Lung microvascular endothelial cell (primary cell): Measurements from ENCODE around the gene HOATZ. TPM values are rescaled to one million over a fixed set of nuclear protein-coding genes. Genes with fewer than 3 reads are reported as not detected.

Experiments used
- DNase-seq, 2 donors: peaks; one replicate each; pipeline versions ENCODE4 v3.0.0 to v3.0.0-alpha.2; 2010; ENCODE audit warnings: low read depth in 2 of 2
- total RNA-seq: library from RNA; depleted of rRNA; stranded (reverse); fragments of >200 nt; gene quantifications from 2 replicates; pipeline ENCODE4 v1.2.1, GENCODE V29; 2014

The HOATZ gene
- total RNA-seq, 1 donor from 2014 or later, result not detected

DNA sequence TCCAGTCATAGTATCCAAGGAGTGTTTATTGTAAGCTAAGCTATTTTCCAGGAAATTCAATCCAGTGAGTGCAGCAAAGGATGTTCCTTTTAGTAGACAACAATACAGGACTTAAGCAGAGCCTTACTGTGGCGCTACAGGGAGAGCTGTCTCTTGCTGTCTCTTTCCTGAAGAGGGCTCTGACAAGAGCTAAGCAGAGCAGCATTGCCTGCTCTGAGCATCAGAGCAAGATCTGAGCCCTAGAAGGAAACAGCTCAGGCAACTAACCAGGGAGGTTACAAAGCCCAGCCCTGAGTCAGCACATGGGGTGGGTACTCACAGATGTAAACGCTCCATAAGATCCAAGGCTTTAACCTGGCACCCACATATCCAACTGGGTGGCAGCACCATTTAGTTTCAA lies 33.9 kb downstream of the HOATZ start:
- no peak for DNase-seq

- DNase-seq, result no peak
These were observed 34.8 kb downstream of the HOATZ start for GRCh38 chr11:111549196-111549868.

DNA sequence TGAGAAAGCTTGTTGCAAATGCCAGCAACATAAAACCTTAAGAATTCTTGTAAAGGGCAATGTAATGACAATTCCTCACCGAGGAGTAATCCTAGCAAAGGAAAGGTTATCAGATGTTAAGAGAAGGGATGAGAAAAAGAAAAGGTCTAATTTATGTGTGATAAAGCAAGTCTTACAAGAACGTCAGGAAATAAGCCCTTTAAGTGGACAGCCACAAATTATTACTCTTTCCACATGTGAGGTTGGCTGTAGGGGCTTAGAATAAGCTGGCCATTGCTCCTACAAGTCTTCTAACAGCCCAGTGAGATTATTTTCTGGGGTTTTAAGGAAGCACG lies 35.3 kb downstream of the HOATZ start:
- DNase-seq, result no peak

DNA sequence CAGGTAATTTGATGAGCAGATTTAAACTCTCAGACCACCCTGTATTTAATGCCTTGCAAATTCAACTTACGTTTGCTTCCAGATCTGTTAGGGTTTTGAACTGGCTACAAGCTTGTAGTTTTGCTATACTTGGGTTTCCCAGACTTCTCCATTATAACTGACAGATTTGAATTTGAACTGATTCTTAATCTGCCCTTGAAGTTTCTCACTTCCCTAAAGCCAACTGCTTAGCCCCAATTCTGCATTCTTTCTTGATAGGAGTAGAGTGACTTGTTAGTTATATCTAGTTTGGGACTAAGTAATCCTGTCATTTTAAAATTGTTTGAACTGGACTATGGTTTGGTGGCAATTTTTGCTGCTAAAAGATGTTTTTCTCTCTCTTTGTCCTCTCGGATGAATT lies 35.7 kb downstream of the HOATZ start:
- DNase-seq, result no peak

GRCh38 chr11:111554532-111554931 lies 40.0 kb downstream of the HOATZ start:
- DNase-seq, result no peak

- no peak for DNase-seq
These were observed 40.7 kb downstream of the HOATZ start for GRCh38 chr11:111555255-111555654.

GRCh38 chr11:111557425-111558111 lies 43.0 kb downstream of the HOATZ start:
- DNase-seq, result no peak

- DNase-seq, result peak; percentile 29 to 38
These were observed 45.4 kb downstream of the HOATZ start for GRCh38 chr11:111559800-111560464.

DNA sequence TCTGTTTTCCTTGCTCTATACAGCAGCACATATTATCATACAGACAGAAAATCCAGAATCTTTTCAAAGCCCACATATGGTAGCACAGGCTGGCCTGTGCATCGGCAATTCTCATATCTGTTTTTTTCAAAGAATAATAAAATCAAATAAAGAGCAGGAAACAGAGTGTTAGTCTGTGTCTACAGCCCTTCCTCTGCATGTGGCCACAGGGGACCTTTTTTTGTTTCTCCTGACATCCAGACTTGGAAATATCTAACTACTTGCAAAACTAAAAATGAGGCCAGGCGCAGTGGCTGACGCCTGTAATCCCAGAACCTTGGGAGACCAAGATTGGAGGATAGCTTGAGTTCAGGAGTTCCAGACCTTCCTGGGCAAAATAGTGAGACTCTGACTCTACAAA lies 46.2 kb downstream of the HOATZ start:
- peak in 1 of 2 donors; percentile 65 for DNase-seq

GRCh38 chr11:111561306-111561705 lies 46.7 kb downstream of the HOATZ start:
- no peak for DNase-seq

GRCh38 chr11:111561791-111562325 lies 47.3 kb downstream of the HOATZ start:
- DNase-seq, result peak in 1 of 2 donors; percentile 33

- no peak for DNase-seq
These were observed 48.3 kb downstream of the HOATZ start for GRCh38 chr11:111562692-111563389.

GRCh38 chr11:111565114-111565720 lies 50.6 kb downstream of the HOATZ start:
- DNase-seq, result peak; percentile 67 to 86

DNA sequence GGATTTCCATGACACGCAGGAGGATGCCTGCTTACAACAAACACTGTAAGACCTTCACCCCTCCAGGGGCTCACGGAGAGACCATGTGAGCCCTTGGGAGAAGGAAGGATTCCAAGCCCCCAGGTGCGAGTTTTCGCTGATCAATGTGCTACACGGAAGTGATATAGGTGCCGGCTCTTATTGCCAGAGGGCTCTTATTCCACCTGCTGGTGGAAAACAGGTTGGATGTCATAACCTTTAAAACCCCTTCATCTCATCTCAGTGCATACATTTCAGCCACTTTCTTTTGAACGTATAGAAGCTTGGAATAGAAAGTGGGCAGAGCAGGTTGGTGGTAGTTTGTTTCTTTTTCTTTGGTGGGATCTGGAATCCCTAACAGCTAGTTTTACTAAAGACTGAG lies 51.7 kb downstream of the HOATZ start:
- no peak for DNase-seq

DNA sequence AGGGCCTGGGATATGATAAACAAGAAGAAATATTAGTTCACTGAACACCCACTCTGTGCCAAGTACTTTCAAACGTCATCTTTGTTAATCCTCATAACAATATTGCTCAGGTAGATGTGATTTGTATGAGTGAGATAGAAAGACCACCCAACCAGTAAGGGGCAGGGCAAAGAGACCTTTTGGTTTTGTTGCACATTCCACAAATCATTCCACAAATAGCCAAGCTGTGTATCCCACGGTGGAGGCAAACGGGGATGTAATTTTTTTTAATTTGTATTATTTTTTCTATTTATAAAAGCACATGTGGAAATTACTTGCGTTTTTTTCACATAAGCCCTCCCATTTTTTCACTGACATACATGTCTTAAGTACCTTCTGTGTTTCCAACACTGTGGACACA lies 54.9 kb downstream of the HOATZ start:
- no peak for DNase-seq

- no peak for DNase-seq
These were observed 56.2 kb downstream of the HOATZ start for GRCh38 chr11:111570796-111571195.

- no peak for DNase-seq
These were observed 57.4 kb downstream of the HOATZ start for GRCh38 chr11:111571829-111572501.

DNA sequence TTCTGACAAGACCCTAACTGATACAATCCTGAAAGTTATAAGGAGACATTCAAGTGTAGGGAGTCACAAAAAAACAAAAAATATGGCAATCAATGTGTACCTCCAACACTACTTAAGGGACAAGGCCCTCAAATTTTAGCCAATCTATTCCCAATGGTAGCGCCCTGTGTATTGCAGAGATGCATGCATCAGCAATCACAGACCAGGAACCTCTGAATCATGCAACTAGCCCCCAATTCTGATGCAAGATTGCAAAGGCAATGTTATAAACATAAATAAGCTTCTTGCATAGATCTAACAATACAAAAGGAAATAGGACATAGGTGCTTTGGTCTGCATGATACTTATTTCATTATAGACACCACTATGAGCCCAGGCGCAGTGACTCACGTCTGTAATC lies 58.0 kb downstream of the HOATZ start:
- no peak for DNase-seq

DNA sequence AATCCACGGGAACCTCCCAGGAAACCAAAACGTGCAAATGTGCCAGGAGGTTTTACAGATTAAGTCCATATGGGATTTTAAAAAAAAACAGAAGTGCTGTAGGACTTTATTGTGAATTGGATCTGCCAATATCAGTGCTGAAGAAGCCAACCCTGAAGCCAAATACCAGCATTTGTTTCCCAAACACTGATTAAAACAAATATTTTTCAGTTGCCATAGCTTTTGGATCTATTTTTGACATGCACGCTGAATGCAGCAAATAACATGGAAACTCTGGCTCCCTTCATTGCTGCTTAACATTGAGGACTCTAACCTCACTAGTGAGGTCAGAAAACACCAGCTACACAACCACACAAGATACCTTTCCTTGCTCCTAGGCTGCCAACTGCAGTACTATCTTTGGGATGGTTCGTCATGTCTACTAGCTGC lies 59.3 kb downstream of the HOATZ start:
- DNase-seq, result peak in 1 of 2 donors; percentile 71

- no peak for DNase-seq
These were observed 60.0 kb downstream of the HOATZ start for GRCh38 chr11:111574373-111575225.
